Aorta (tissue), 5 donors: ENCODE data around the gene VSIG10L. TPM values are rescaled to one million over a fixed set of nuclear protein-coding genes. Genes with fewer than 3 reads are reported as not detected.

Experiments used
- ATAC-seq: fragments of 200-7000 bp; cut with Tn5 transposase; one replicate; pipeline ENCODE4 v1.9.1; 2022; ENCODE audit warnings: moderate library complexity; ENCODE audit not compliant: low FRiP score
- DNase-seq, 2 donors: peaks; one replicate each; pipeline ENCODE4 v3.0.0-alpha.2; 2020
- H3K27ac ChIP-seq, 2 donors: one replicate each; pipeline ENCODE4 v1.5.1; 2013; ENCODE audit warnings: low read length in 2 of 2, mild to moderate bottlenecking in 2 of 2, moderate library complexity in 2 of 2, control low read depth in 1 of 2, inconsistent platforms in 1 of 2, low read depth in 1 of 2
- H3K27me3 ChIP-seq, 2 donors: one replicate each; pipeline ENCODE4 v1.6.1; 2013; ENCODE audit warnings: control low read depth in 1 of 2, low read length in 1 of 2, mild to moderate bottlenecking in 1 of 2, moderate library complexity in 1 of 2; ENCODE audit not compliant: insufficient read depth in 2 of 2, control insufficient read depth in 1 of 2
- H3K36me3 ChIP-seq, 2 donors: one replicate each; pipeline ENCODE4 v1.6.1; 2013; ENCODE audit warnings: control low read depth in 1 of 2, low read length in 1 of 2, mild to moderate bottlenecking in 1 of 2; ENCODE audit not compliant: insufficient read depth in 2 of 2, control insufficient read depth in 1 of 2
- H3K4me1 ChIP-seq, 2 donors: one replicate each; pipeline ENCODE4 v1.6.1; 2013; ENCODE audit warnings: low read length in 2 of 2, control low read depth in 1 of 2, mild to moderate bottlenecking in 1 of 2, moderate library complexity in 1 of 2; ENCODE audit not compliant: insufficient read depth in 2 of 2, control insufficient read depth in 1 of 2
- H3K4me3 ChIP-seq, 2 donors: one replicate each; pipeline ENCODE4 v1.5.1; 2013; ENCODE audit warnings: low read length in 2 of 2, control low read depth in 1 of 2, mild to moderate bottlenecking in 1 of 2
- H3K9me3 ChIP-seq: one replicate; pipeline ENCODE4 v1.6.1; 2013; ENCODE audit warnings: mild to moderate bottlenecking, low read length; ENCODE audit not compliant: control insufficient read depth
- WGBS, 2 donors: extraction: QIAGEN DNeasy Blood & Tissue Kit; methylation state at CpG; one replicate each; pipeline ENCODE4 v1.1.7; 2013; 5-methylcytosine and 5-hydroxymethylcytosine counted together
- intact Hi-C, 2 donors: fragments of 100-400 bp; cut with DNase I; formaldehyde crosslinking; loops; one replicate each; pipeline versions ENCODE4 v1.14.2 to v1.15.0; 2022
- polyA plus RNA-seq, 2 donors: library from polyadenylated mRNA; stranded (reverse); fragments of 200-250 nt; gene quantifications; one replicate each; pipeline ENCODE4 v1.2.3, GENCODE V29; 2013
- total RNA-seq, 2 donors: library from RNA; stranded (reverse); fragmentation: NEBNext Ultra II Directional; extraction: Animal tissue kit (Norgen Biotek cat#: 25700); gene quantifications; one replicate each; pipeline ENCODE4 v1.2.1, GENCODE V29; 2021
- donor health status: healthy with polysubstance abuse.
- donor health status: Bipolar disorder and iron deficiency.
- donor health status: DM: no; HTN: no; CAD: no.
- donor health status: DM: no; HTN: no; CAD: no.
- donor health status: DM: yes; HTN: yes; CAD: no.

Gene VSIG10L
- total and polyA plus RNA-seq, 4 donors, result 0.25 to 7.2 (median 1.9) TPM

DNA sequence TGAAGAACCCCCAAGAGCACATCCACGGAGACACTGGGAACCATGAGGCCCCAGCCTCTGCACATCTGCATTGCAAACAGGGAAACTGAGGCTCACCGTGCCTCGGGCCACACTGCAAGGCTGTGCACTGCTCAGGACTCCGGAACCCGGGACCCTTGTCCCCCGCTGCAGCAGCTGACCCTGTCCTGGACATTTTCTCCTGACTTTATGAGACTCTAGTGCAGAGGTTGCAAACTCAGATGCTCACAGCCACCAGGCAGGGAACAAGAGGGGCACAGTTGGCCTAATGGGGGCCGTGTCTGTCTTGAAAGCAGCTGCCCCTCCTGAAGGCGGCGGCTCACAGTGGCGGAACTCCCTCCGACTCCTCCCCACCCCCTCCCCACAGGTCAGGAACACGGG is 47.0 kb downstream of the VSIG10L start:
- 46 to 47% methylated on average over 12 of the region's 12 CpGs for WGBS, 2 donors
- no peaks in the 10 kb centered on the region for H3K27me3 ChIP-seq
- intact Hi-C loops, result no loop called here

DNA sequence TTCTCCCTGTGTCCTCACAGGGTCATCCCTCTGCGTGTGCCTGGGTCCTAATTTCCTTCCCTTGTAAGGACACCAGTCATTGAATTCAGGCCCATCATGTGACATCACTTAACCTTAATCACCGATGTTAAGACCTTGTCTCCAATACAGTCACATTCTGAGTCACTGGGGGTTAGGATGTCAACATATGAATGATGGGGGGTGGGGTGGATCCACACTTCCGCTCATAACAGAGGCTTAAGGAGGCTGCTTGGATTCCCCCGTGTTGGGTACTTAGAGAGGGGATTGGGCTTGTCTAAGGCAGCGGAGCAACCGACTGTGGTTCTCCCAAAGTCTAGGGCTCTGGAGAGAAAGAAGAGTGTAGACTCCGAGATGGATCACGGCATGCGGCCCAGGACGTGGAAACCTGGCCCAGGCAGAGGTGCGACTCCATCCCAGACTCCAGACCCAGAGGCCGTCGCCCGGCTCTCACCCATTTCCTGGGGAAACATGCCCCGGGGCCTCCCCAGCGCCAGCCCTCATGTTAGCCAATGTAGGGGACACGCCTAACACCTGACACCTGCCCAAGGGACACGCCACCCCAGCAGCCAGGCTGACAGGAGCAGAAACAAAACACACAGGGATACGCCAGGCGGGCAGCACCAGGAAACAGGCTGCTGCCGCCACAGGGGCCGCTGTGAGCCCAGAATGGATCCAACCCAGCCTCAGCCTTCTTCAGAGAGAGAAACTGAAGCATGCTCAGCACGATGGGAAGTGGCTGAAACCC is 47.5 kb downstream of the VSIG10L start:
- Histone ChIP-seq H3K9me3 (peaks cover 5% of the 10 kb centered on the region), H3K4me1 (no peaks in the 10 kb centered on the region), H3K27ac (no peak overlapping the region), H3K4me3 (no peak overlapping the region), H3K27me3 (no peaks in the 10 kb centered on the region), H3K36me3 (no peaks in the 10 kb centered on the region)
- intact Hi-C loops, result no loop called here
- WGBS, 2 donors, result 63 to 66% methylated on average over 23 of the region's 23 CpGs
- DNase-seq, result no peak
- ATAC-seq, result no peak

More for the DNA sequence above, 47.0 kb downstream of the VSIG10L start:
- no peak overlapping the region for H3K27ac ChIP-seq
- H3K4me3 ChIP-seq, result no peak overlapping the region
- ATAC-seq (no peak), DNase-seq (no peak)
- H3K4me1 ChIP-seq, result no peaks in the 10 kb centered on the region
- no peaks in the 10 kb centered on the region for H3K36me3 ChIP-seq
- H3K9me3 ChIP-seq, result peaks cover 2% of the 10 kb centered on the region

- Histone ChIP-seq H3K27ac (no peak overlapping the region), H3K36me3 (no peaks in the 10 kb centered on the region), H3K4me3 (no peak overlapping the region), H3K9me3 (peaks cover 7% of the 10 kb centered on the region), H3K4me1 (no peaks in the 10 kb centered on the region), H3K27me3 (no peaks in the 10 kb centered on the region)
- DNase-seq (no peak), ATAC-seq (no peak)
- intact Hi-C loops, result no loop called here
- 66 to 67% methylated on average over 13 to 14 of the region's 14 CpGs for WGBS, 2 donors
Observed at GRCh38 chr19:51293571-51294210, 48.2 kb downstream of the VSIG10L start.

DNA sequence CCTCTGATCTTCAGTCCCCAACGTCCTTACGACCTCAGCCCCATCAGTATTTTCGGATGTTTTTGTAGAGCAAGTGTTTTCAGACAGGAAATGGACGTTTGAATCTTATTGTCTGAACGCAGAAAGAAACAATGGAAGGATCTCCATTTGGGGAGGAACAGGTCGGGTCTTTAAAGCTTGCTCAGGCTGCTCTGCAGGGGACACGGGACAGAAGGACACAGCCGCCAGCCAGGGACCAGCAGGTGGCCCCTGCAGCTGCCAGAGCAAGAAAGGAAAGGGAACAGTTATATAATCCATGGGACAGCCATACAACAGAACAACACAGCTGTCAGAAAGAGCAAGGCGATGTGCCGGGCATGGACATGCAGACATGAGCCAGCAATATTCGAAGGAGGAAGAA is 49.0 kb downstream of the VSIG10L start:
- no peak for ATAC-seq

GRCh38 chr19:51289635-51290034 is 52.3 kb downstream of the VSIG10L start:
- H3K27ac ChIP-seq, result no peak overlapping the region
- H3K9me3 ChIP-seq, result peaks cover 9% of the 10 kb centered on the region
- no peaks in the 10 kb centered on the region for H3K27me3 ChIP-seq
- WGBS, 2 donors, result 73 to 87% methylated on average over 1 of the region's 1 CpG
- no peak overlapping the region for H3K4me3 ChIP-seq
- intact Hi-C loops, result no loop called here
- no peaks in the 10 kb centered on the region for H3K4me1 ChIP-seq
- ATAC-seq (no peak), DNase-seq (no peak)
- H3K36me3 ChIP-seq, result no peaks in the 10 kb centered on the region

More for the DNA sequence above, 49.0 kb downstream of the VSIG10L start:
- WGBS, 2 donors, result 25 to 26% methylated on average over 11 of the region's 11 CpGs
- Histone ChIP-seq H3K4me3 (no peak overlapping the region), H3K27me3 (no peaks in the 10 kb centered on the region), H3K27ac (no peak overlapping the region), H3K4me1 (no peaks in the 10 kb centered on the region), H3K9me3 (peaks cover 7% of the 10 kb centered on the region), H3K36me3 (no peaks in the 10 kb centered on the region)
- DNase-seq, result no peak
- intact Hi-C loops, result no loop called here

- ATAC-seq, result no peak
- peaks cover 9% of the 10 kb centered on the region for H3K9me3 ChIP-seq
- no peaks in the 10 kb centered on the region for H3K27me3 ChIP-seq
- 63 to 73% methylated on average over 3 of the region's 3 CpGs for WGBS, 2 donors
- H3K4me3 ChIP-seq, result no peak overlapping the region
- H3K4me1 ChIP-seq, result no peaks in the 10 kb centered on the region
- no peak for DNase-seq
- no peak overlapping the region for H3K27ac ChIP-seq
- H3K36me3 ChIP-seq, result no peaks in the 10 kb centered on the region
- intact Hi-C loops, result no loop called here
Observed at GRCh38 chr19:51285682-51286081, 56.3 kb downstream of the VSIG10L start.

DNA sequence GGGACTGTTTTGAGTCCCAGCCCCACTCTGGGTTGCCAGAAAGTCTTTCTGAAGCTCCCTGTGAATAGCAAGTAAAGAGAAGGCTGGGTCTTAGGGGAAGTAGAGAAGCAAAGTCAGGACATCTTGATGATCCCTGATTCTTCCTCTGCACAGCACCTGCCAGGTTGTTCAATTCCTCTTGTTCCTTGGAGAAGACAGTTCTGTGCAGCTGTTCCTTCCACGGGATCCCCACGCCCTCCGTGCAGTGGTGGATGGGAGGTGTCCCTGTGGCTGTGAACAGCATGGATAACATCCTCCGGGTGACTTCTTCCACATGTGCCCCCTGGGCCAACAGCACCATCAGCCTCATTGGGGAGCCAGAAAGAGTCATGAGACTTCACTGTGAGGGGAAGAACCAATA is 59.6 kb downstream of the VSIG10L start:
- WGBS, 2 donors, result 83 to 84% methylated on average over 4 of the region's 4 CpGs
- Histone ChIP-seq H3K27ac (no peak overlapping the region), H3K4me1 (no peaks in the 10 kb centered on the region), H3K27me3 (no peaks in the 10 kb centered on the region), H3K9me3 (peaks cover 3% of the 10 kb centered on the region), H3K4me3 (no peak overlapping the region), H3K36me3 (no peaks in the 10 kb centered on the region)
- intact Hi-C loops, result no loop called here
- ATAC-seq (no peak), DNase-seq (no peak)
